OCI-LY1 (cell line): ENCODE data around the gene SLC6A3.

Experiments used
- H2AFZ ChIP-seq: fragments of 200-600 bp; sonication (generic), shearing (Covaris generic); 2 replicates; pipeline ENCODE4 v1.6.0; 2014; ENCODE audit warnings: antibody characterized with exemption, mild to moderate bottlenecking, low read length
- H3F3A ChIP-seq: fragments of 200-600 bp; sonication (generic), shearing (Covaris generic); 2 replicates; pipeline ENCODE4 v1.6.0; 2014; ENCODE audit warnings: mild to moderate bottlenecking, antibody characterized with exemption, low read length, moderate library complexity; ENCODE audit not compliant: insufficient read depth
- H3K27ac ChIP-seq: fragments of 200-600 bp; sonication (generic); 2 replicates; pipeline ENCODE4 v1.5.1; 2014; ENCODE audit warnings: low read length, mixed run types, mild to moderate bottlenecking, low read depth; ENCODE audit not compliant: poor library complexity, severe bottlenecking
- H3K27me3 ChIP-seq: fragments of 200-600 bp; sonication (generic); 2 replicates; pipeline ENCODE4 v1.6.0; 2014; ENCODE audit warnings: antibody characterized with exemption, mild to moderate bottlenecking, low read length, moderate library complexity; ENCODE audit not compliant: insufficient read depth
- H3K36me3 ChIP-seq: fragments of 200-600 bp; sonication (generic); 2 replicates; pipeline ENCODE4 v1.6.1; 2014; ENCODE audit warnings: mild to moderate bottlenecking, antibody characterized with exemption, low read length, moderate library complexity, mixed read lengths; ENCODE audit not compliant: insufficient read depth
- H3K4me1 ChIP-seq: fragments of 200-600 bp; sonication (generic); 2 replicates; pipeline ENCODE4 v1.5.1; 2014; ENCODE audit warnings: mild to moderate bottlenecking, low read length, moderate library complexity; ENCODE audit not compliant: insufficient read depth, severe bottlenecking
- H3K4me2 ChIP-seq: fragments of 200-600 bp; sonication (generic), shearing (Covaris generic); 2 replicates; pipeline ENCODE4 v1.6.1; 2014; ENCODE audit warnings: low read length
- H3K4me3 ChIP-seq: fragments of 200-600 bp; sonication (generic); 2 replicates; pipeline ENCODE4 v1.5.1; 2014; ENCODE audit warnings: low read length, low read depth, mild to moderate bottlenecking, mixed read lengths; ENCODE audit not compliant: poor library complexity, severe bottlenecking
- H3K79me2 ChIP-seq: fragments of 200-600 bp; shearing (Covaris generic); 2 replicates; pipeline ENCODE4 v1.6.1; 2016; ENCODE audit warnings: mixed run types, low read length, mixed read lengths; ENCODE audit not compliant: insufficient read depth
- H3K9ac ChIP-seq: fragments of 200-600 bp; sonication (generic), shearing (Covaris generic); 2 replicates; pipeline ENCODE4 v1.6.1; 2014; ENCODE audit warnings: mild to moderate bottlenecking, low read length, mixed read lengths
- H3K9me2 ChIP-seq: fragments of 200-600 bp; sonication (generic), shearing (Covaris generic); 2 replicates; pipeline ENCODE4 v1.6.1; 2014; ENCODE audit warnings: low read depth, mild to moderate bottlenecking, low read length, mixed read lengths
- H3K9me3 ChIP-seq: fragments of 200-600 bp; shearing (Covaris generic); 2 replicates; pipeline ENCODE4 v1.6.1; 2014; ENCODE audit warnings: low read length, mixed read lengths
- H4K20me1 ChIP-seq: fragments of 200-600 bp; sonication (generic), shearing (Covaris generic); 2 replicates; pipeline ENCODE4 v1.6.0; 2016; ENCODE audit warnings: mild to moderate bottlenecking, low read length; ENCODE audit not compliant: insufficient read depth
- CTCF ChIP-seq: fragments of 200-600 bp; sonication (generic), shearing (Covaris generic); IDR thresholded peaks from 2 replicates; pipeline ENCODE4 v1.5.1; 2017; ENCODE audit warnings: mild to moderate bottlenecking, antibody characterized with exemption, low read length, moderate library complexity, mixed read lengths
- EZH2 ChIP-seq: fragments of 200-600 bp; sonication (generic), shearing (Covaris generic); IDR thresholded peaks from 2 replicates; pipeline ENCODE4 v1.8.0; 2017; ENCODE audit warnings: borderline replicate concordance, mixed run types, mild to moderate bottlenecking, antibody characterized with exemption, low read length, moderate library complexity, mixed read lengths

SLC6A3 gene

GRCh38 chr5:1400211-1400855, 44.9 kb downstream of the SLC6A3 start:
- TF ChIP-seq EZH2 = no peak
- TF ChIP-seq CTCF = no peak
- Histone ChIP-seq H3K9me2 (no peaks in the 10 kb centered on the region), H3K4me1 (no peaks in the 10 kb centered on the region), H3K9me3 (no peaks in the 10 kb centered on the region), H2AFZ (no peak overlapping the region), H3K79me2 (no peaks in the 10 kb centered on the region), H3K4me3 (no peak overlapping the region), H4K20me1 (no peaks in the 10 kb centered on the region), H3K36me3 (no peaks in the 10 kb centered on the region), H3K27me3 (peaks cover 13% of the 10 kb centered on the region; the same call in 1 of the 2 replicates), H3F3A (no peaks in the 10 kb centered on the region), H3K4me2 (no peak overlapping the region), H3K9ac (no peak overlapping the region), H3K27ac (no peak overlapping the region)

- peaks cover 13% of the 10 kb centered on the region; the same call in 1 of the 2 replicates for H3K27me3 ChIP-seq
- H3K36me3 ChIP-seq = no peaks in the 10 kb centered on the region
- no peaks in the 10 kb centered on the region for H3F3A ChIP-seq
- H3K27ac ChIP-seq = no peak overlapping the region
- no peak overlapping the region for H3K4me2 ChIP-seq
- no peak overlapping the region for H2AFZ ChIP-seq
- no peaks in the 10 kb centered on the region for H3K79me2 ChIP-seq
- H3K9ac ChIP-seq = no peak overlapping the region
- H3K9me3 ChIP-seq = no peaks in the 10 kb centered on the region
- no peak for TF ChIP-seq EZH2
- TF ChIP-seq CTCF = no peak
- H3K4me1 ChIP-seq = no peaks in the 10 kb centered on the region
- H3K4me3 ChIP-seq = no peak overlapping the region
- no peaks in the 10 kb centered on the region for H3K9me2 ChIP-seq
- no peaks in the 10 kb centered on the region for H4K20me1 ChIP-seq
Measured at GRCh38 chr5:1399737-1400136, 45.5 kb downstream of the SLC6A3 start.

GRCh38 chr5:1396293-1396816, 48.9 kb downstream of the SLC6A3 start:
- TF ChIP-seq CTCF (no peak), EZH2 (no peak)
- no peak overlapping the region for H2AFZ ChIP-seq
- H3K27ac ChIP-seq = no peak overlapping the region
- no peaks in the 10 kb centered on the region for H3K4me1 ChIP-seq
- H3K9me2 ChIP-seq = no peaks in the 10 kb centered on the region
- H3K4me3 ChIP-seq = no peak overlapping the region
- H3K9ac ChIP-seq = no peak overlapping the region
- H3K27me3 ChIP-seq = peaks cover 13% of the 10 kb centered on the region; the same call in 1 of the 2 replicates
- no peaks in the 10 kb centered on the region for H3K36me3 ChIP-seq
- H3K4me2 ChIP-seq = no peak overlapping the region
- H3K79me2 ChIP-seq = no peaks in the 10 kb centered on the region
- no peaks in the 10 kb centered on the region for H3K9me3 ChIP-seq
- no peaks in the 10 kb centered on the region for H3F3A ChIP-seq
- no peaks in the 10 kb centered on the region for H4K20me1 ChIP-seq
